Lower leg skin (tissue), 4 donors: ENCODE results near the gene GRM5. TPM values are rescaled to one million over a fixed set of nuclear protein-coding genes. Genes with fewer than 3 reads are reported as not detected.
"Not testable (repeated sequence)": the region's sequence is repeated elsewhere in the genome, so short reads cannot be mapped to it uniquely, and the experiment has no call there.

ENCODE experiments used
- DNase-seq, 2 donors: peaks; one replicate each; pipeline ENCODE4 v3.0.0-alpha.2; 2019; ENCODE audit warnings: low spot score in 2 of 2
- H3K4me3 ChIP-seq: fragments of 200-600 bp; sonication (generic); 2 replicates; pipeline ENCODE4 v1.5.1; 2017; ENCODE audit warnings: mild to moderate bottlenecking, low read depth; ENCODE audit not compliant: poor library complexity, severe bottlenecking
- POLR2A ChIP-seq, 2 donors: fragments of 450-650 bp; IDR thresholded peaks; one replicate each; pipeline ENCODE4 v1.6.1; 2016 to 2017; ENCODE audit warnings: antibody characterized with exemption in 2 of 2, mild to moderate bottlenecking in 1 of 2, moderate library complexity in 1 of 2
- WGBS, 2 donors: methylation state at CpG; one replicate each; pipeline ENCODE4 v1.1.5; 2018; 5-methylcytosine and 5-hydroxymethylcytosine counted together
- intact Hi-C: fragments of 100-400 bp; cut with DNase I; formaldehyde crosslinking; loops from one replicate; pipeline ENCODE4 v1.15.0; 2023; ENCODE audit warnings: low total_unique reads
- total RNA-seq, 4 donors: library from RNA; depleted of rRNA; stranded (reverse); fragments of >200 nt; gene quantifications; one replicate each; pipeline ENCODE4 v1.1.0, GENCODE V29; 2016
- TF ChIP-seq, protein P1 (sequence below), 3 donors: fragments of 450-650 bp; IDR thresholded peaks; one replicate each; pipeline ENCODE4 v1.5.1; 2016; ENCODE audit warnings: antibody characterized with exemption in 3 of 3, mild to moderate bottlenecking in 3 of 3, moderate library complexity in 2 of 3

The GRM5 gene
- not detected for total RNA-seq

DNA sequence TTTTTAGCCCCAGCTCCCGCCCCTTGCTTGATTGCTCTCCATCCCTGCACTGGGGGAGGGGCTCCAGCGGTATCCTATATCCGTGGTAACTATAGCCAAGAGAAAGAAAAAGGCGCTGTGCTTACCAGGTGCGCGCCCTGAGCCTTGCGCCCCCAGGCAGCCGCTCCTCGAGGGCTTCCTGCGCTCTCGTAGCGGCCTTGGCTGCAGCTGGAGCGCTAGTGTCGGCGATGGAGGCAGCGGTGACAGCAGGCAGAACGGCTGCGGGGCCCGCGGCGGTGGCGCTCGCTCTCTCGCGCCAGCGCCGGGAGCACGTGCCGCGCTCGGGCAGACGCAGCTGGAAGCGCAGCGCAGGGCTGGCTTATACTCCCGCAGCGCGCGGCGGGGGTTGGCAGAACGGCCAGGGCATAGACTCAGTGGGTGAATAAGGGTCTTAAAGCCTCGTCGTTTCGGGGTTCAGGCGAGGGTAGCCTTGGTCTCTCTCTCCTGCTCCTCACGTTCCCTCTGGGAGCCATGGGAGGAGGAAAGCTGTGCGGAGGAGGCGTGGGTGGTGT is at the start of gene GRM5:
GRM5 (minus strand) TSS at position 332 of the 551 bp plus-strand sequence. CDS start 18,110 bp downstream, outside the sequence.
- WGBS, 2 donors: 3 to 6% methylated on average over 28 to 45 of the region's 47 CpGs
- intact Hi-C loops, H3K4me3 ChIP-seq, DNase-seq: not testable (repeated sequence)

DNA sequence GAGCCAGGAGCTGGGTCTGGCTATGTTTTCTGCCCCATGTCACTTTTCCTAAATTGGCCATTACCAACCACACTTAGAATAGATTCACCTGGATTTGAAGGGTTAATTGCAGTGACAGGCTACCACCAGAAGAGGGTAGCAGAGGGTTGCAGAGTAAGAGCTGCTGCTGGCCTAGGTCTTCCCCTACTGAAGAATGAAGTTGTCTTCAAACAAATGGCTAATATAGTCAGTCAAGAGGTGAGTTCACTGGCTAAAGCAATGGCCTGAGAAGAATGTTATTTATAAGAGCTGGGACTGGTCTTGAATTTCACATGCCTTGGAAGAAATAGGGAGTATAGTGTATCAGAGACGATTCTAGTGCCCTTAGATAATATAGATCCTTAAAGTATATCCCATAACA is 32.2 kb upstream of the GRM5 start:
- intact Hi-C loops: not testable (repeated sequence)

DNA sequence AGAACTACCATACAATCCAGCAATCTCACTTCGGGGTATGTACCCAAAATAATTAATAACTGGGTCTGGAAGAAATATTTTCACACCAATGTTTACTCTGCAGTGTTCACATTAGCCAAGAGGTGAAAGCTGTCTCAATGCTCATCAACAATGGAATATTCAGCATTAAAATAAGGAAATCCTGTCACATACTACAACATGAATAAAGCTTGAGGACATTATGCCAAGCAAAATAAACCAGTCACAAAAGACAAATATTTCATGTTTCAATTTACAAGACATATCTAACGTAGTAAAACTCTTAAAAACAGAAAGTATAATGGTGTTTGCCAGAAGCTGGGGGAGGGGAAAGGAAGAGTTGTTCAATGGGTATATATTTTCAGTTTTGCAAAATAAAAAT is 28.0 kb upstream of the GRM5 start:
- WGBS, 2 donors: 29 to 41% methylated on average over 2 of the region's 2 CpGs
- DNase-seq, H3K4me3 ChIP-seq, intact Hi-C loops: not testable (repeated sequence)

More for the DNA sequence above, 32.2 kb upstream of the GRM5 start:
- H3K4me3 ChIP-seq, DNase-seq: not testable (repeated sequence)
- WGBS, 2 donors: 100% methylated on average over 1 of the region's 1 CpG

DNA sequence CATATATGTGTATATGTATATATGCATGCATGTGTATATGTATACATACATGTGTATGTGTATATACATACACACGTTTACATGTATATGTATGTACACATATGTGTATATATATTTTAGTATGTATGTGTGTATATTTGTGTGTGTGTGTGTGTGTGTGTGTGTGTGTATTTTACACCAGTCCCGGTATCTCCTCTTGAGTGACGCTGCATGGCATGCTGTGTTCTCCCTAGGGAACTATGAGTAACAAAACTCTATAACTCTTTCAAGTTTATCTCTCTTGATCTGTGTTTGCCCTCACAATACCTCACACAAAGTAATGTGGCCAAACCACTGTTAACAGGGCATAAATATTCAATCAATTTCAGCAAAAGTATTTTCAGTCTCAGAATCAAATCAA is 19.2 kb upstream of the GRM5 start:
- DNase-seq, H3K4me3 ChIP-seq, intact Hi-C loops: not testable (repeated sequence)
- 43 to 51% methylated on average over 3 of the region's 3 CpGs for WGBS, 2 donors

DNA sequence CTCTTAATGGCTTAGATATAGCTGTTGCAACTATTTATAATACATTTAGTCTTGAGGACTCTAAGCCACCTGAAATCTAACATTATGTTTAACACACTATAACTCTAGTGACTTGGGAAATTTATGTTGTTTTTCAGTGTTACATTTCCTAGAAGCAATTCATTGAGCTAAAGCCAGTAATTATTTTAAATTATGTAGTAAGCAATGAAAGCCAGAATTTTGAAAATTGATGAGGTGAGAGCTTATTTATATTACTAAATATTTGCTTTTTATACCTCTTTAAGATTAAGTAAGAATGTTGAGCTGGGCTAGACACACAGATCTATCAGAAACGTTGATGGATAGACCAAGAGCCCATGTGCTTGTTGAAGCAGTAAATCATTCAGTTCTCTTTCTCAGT is 5.1 kb upstream of the GRM5 start:
- DNase-seq, intact Hi-C loops, H3K4me3 ChIP-seq: not testable (repeated sequence)
- WGBS, 2 donors: 61 to 65% methylated on average over 1 of the region's 1 CpG

DNA sequence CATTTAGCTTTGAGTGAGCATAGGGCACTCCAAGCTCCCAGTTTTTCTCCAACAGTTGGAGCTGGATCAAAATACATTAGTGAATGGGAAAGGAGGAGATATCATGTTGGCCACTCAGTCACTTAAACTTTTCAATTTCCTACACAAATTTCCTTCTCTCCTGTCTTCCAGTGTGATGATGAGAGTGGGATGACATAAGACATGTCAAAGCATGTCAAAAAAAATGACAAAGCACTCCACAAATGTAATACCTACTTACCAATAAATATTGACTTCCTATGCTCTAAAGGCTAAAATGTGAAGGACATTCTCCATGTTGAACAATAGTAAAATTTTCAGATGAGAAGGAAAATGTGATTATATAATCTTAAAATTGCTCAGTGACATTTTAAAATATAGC is 1.5 kb upstream of the GRM5 start:
- intact Hi-C loops: no loop called here
- TF ChIP-seq, protein P1, sequence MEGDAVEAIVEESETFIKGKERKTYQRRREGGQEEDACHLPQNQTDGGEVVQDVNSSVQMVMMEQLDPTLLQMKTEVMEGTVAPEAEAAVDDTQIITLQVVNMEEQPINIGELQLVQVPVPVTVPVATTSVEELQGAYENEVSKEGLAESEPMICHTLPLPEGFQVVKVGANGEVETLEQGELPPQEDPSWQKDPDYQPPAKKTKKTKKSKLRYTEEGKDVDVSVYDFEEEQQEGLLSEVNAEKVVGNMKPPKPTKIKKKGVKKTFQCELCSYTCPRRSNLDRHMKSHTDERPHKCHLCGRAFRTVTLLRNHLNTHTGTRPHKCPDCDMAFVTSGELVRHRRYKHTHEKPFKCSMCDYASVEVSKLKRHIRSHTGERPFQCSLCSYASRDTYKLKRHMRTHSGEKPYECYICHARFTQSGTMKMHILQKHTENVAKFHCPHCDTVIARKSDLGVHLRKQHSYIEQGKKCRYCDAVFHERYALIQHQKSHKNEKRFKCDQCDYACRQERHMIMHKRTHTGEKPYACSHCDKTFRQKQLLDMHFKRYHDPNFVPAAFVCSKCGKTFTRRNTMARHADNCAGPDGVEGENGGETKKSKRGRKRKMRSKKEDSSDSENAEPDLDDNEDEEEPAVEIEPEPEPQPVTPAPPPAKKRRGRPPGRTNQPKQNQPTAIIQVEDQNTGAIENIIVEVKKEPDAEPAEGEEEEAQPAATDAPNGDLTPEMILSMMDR (IDR thresholded peaks at IDR 0.05): no peak
- TF ChIP-seq POLR2A (IDR thresholded peaks at IDR 0.05): no peak

DNA sequence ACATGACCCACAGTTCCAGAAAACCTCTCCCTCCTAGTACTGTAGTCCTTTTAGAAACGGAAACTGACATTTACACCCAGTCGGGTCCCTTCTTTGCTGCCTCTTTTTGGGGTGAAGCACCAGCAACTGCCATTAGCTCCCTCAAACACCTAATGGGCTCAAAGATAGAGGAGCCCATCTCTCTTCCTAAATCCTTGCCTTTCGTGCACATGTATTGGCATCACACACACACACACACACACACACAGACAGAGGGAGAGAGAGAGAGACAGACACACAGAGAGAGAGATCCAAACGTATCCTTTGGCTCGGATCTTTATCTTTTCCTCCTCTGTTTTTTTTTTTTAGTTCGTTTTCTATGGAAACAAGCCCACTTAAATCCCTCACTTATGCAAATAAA is 716 bp downstream of the GRM5 start:
- intact Hi-C loops: no loop called here
- no peak for TF ChIP-seq POLR2A (IDR thresholded peaks at IDR 0.05)
- TF ChIP-seq, protein P1 (IDR thresholded peaks at IDR 0.05): no peak

More for the DNA sequence above, 1.5 kb upstream of the GRM5 start:
- no peak overlapping the region for H3K4me3 ChIP-seq
- no peak for DNase-seq

DNA sequence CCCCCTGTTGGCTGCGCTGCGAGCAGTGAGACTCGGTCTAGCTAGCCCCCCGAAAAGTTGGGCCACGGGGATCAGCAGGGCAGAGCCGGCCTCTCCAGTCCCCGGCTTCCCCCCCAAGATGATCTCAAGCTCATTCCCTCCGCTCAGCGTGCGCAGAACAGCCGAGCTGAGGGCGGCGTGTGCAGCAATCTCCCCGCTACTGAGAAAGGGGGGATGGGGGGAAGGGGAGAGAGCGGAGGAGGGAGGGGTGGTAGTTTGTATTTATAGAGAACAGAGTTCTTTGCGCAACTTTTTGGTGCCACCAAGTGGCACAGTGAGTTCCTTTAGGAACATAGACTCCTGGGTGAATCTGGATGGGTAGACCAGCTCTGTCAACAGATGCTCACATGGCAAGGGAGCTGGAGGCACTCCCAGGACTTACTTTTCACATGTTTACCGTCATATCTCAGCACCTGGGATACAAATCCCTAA is 2.3 kb downstream of the GRM5 start:
- WGBS, 2 donors: 4 to 10% methylated on average over 11 to 16 of the region's 17 CpGs
- intact Hi-C loops, H3K4me3 ChIP-seq, DNase-seq: not testable (repeated sequence)

More for the DNA sequence above, 716 bp downstream of the GRM5 start:
- 23 to 34% methylated on average over 6 of the region's 6 CpGs for WGBS, 2 donors
- no peak for DNase-seq
- H3K4me3 ChIP-seq: no peak overlapping the region

DNA sequence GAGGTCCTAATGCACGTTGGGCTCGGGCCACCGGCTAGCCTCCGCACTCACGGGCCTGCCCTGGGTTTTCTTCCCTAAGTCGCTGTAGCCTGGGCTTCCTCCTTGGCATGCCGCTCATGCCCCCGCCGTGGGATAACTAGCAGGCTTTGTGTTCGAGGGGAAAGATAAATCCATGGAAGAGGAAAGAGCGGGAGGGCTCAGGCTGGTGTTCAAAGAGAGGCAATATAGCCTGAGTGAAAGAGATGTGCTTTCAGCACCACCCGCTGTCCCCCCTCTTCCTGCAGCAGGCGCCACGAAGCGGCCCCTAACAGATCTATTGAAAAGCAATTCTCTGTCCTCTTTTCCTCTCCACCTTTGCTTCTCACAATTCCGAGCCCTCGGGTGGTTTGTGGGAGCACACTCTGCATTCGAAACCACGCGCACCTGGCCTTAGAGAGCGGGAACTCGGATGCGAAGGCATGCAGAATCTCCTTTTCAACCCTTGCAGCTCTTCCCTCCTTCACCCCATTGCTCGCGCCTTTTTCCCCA is 2.9 kb downstream of the GRM5 start:
- intact Hi-C loops, H3K4me3 ChIP-seq, DNase-seq: not testable (repeated sequence)
- 6 to 14% methylated on average over 22 to 25 of the region's 25 CpGs for WGBS, 2 donors

DNA sequence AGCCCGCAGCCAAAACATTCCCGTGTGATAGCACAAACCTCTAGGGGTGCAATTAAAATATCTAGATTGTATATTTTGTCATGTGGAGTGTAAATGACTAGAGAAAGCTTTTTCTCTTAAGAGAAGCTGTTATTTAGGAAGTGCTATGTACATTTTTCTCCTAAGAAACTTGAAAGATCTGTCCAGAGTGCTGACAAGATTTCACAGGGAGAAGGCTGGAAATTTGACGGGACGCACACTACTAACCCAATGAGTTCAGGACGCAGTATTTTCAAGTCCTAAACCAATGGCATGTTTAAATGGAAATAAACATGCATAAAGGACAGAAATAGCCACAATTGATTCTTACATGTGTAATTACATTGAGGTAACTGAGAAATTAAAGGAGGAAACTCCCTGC is 3.9 kb downstream of the GRM5 start:
- 26 to 33% methylated on average over 5 of the region's 5 CpGs for WGBS, 2 donors
- intact Hi-C loops, DNase-seq, H3K4me3 ChIP-seq: not testable (repeated sequence)

DNA sequence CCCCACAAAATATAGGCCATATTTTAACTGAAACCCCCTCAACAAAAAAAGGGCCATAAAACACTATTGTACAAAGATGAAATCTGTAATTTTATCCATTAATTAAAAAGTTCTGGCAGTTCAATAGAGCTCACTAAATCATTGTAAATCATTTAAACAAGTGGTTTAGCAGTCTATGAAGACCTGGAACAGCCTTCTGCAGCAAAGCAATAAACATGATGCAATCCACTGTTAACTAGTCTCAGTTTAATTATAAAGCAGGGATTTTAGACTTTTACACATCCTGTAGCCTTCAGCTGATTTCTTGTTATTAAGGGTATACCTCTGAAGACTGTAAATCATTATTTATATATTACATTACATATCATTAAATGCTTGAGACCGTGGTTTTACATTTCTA is 8.4 kb downstream of the GRM5 start:
- H3K4me3 ChIP-seq, intact Hi-C loops, DNase-seq: not testable (repeated sequence)
- 71 to 74% methylated on average over 1 of the region's 1 CpG for WGBS, 2 donors
